ENCODE results near the gene SORCS2. TPM values are rescaled to one million over a fixed set of nuclear protein-coding genes. Genes with fewer than 3 reads are reported as not detected.

SORCS2 gene
- polyA plus RNA-seq, 1 donor (not counting 4 experiments of a cell fraction or from before 2014, with no cell fraction given) = 0.09 TPM

DNA sequence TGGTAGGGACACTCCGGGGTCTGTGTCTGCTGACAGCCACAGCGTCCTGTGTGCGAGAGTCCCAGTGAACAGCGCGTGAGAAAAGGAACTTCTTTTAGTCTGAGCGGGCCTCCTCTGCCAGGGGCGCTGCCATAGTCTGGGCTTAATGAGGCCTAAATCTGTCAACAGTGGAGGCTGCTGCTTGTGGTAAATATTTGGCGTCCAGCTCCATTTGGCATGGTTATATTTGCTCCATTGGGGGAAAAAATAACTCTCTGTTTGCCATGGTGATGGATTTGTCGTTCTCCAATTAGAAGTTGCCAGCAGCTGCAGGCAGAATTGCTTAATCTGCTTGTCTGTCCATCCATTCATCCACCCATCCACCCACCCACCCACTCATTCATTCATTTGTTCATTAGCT lies 313.8 kb downstream of the SORCS2 start:
- no peaks in the 10 kb centered on the region for H3K36me3 ChIP-seq (ENCODE audit: control insufficient read depth in 2 of 2, extremely low read depth in 1 of 2, insufficient read depth in 2 of 2, low read length in 2 of 2)
- no peak for TF ChIP-seq EZH2 (IDR thresholded peaks at IDR 0.05; ENCODE audit: low read length)
- FAIRE-seq = no peak

DNA sequence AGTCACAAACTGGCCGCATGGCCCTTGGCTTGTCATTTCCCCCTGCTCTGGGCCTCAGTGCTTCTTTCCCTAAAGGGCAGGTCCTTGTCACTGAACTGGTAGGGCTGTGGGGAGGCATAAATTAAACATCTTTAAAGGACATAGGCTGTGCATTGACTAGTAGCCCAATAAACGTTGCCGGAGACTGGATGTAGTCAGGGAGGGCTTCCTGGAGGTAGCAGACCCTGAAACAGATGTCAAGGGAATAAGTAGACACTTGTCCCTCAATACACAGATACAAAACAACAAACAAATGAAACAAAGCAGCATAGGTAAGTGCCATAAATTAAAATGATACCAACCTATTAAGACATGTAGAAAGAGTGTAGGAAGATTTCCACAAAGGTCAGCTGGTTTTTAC lies 314.2 kb downstream of the SORCS2 start:
- DNase-seq (ENCODE audit: low read depth, low spot score) (no peak), FAIRE-seq (no peak)
- Histone ChIP-seq H2AFZ (ENCODE audit: control insufficient read depth, low read length) (no peak overlapping the region), H3K27ac (ENCODE audit: control insufficient read depth, insufficient read depth, low read length) (no peak overlapping the region), H3K9me3 (ENCODE audit: control insufficient read depth, low read depth, low read length) (no peaks in the 10 kb centered on the region), H3K79me2 (ENCODE audit: control insufficient read depth, insufficient read depth, low read length) (no peaks in the 10 kb centered on the region), H3K4me2 (ENCODE audit: control insufficient read depth, extremely low read depth, insufficient read depth, low read depth, low read length) (no peak overlapping the region), H3K9me1 (ENCODE audit: control insufficient read depth, extremely low read depth, insufficient read depth, low read length) (no peaks in the 10 kb centered on the region), H3K9ac (ENCODE audit: control insufficient read depth, extremely low read depth, insufficient read depth, low read length) (no peak overlapping the region), H3K36me3 (ENCODE audit: control insufficient read depth in 2 of 2, extremely low read depth in 1 of 2, insufficient read depth in 2 of 2, low read length in 2 of 2) (no peaks in the 10 kb centered on the region), H3K4me1 (ENCODE audit: control insufficient read depth, extremely low read depth, insufficient read depth, low read length) (no peaks in the 10 kb centered on the region), H4K20me1 (ENCODE audit: control insufficient read depth, extremely low read depth, insufficient read depth, low read length) (no peaks in the 10 kb centered on the region), H3K4me3 (ENCODE audit: control insufficient read depth in 2 of 3, extremely low read depth in 1 of 3, insufficient read depth in 2 of 3, low read depth in 1 of 3, low read length in 3 of 3) (no peak overlapping the region), H3K27me3 (ENCODE audit: control insufficient read depth, extremely low read depth, insufficient read depth, low read length) (peaks cover 7% of the 10 kb centered on the region)
- dilution Hi-C loops (cut with MboI; ENCODE audit: extremely low pct_ligation_motif_present, low sequenced_read_pairs) = no loop called here
- TF ChIP-seq, protein P1, sequence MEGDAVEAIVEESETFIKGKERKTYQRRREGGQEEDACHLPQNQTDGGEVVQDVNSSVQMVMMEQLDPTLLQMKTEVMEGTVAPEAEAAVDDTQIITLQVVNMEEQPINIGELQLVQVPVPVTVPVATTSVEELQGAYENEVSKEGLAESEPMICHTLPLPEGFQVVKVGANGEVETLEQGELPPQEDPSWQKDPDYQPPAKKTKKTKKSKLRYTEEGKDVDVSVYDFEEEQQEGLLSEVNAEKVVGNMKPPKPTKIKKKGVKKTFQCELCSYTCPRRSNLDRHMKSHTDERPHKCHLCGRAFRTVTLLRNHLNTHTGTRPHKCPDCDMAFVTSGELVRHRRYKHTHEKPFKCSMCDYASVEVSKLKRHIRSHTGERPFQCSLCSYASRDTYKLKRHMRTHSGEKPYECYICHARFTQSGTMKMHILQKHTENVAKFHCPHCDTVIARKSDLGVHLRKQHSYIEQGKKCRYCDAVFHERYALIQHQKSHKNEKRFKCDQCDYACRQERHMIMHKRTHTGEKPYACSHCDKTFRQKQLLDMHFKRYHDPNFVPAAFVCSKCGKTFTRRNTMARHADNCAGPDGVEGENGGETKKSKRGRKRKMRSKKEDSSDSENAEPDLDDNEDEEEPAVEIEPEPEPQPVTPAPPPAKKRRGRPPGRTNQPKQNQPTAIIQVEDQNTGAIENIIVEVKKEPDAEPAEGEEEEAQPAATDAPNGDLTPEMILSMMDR (optimal IDR thresholded peaks at IDR 0.05 in 1 of 3, IDR thresholded peaks at IDR 0.05 in 1 of 3, conservative IDR thresholded peaks at IDR 0.05 in 1 of 3; ENCODE audit: extremely low read depth in 1 of 3, insufficient read depth in 2 of 3, low read length in 3 of 3) = no peak
- no peak for TF ChIP-seq EZH2 (IDR thresholded peaks at IDR 0.05; ENCODE audit: low read length)

More for the DNA sequence above, 313.8 kb downstream of the SORCS2 start:
- Histone ChIP-seq H3K9ac (ENCODE audit: control insufficient read depth, extremely low read depth, insufficient read depth, low read length) (no peak overlapping the region), H3K4me2 (ENCODE audit: control insufficient read depth, extremely low read depth, insufficient read depth, low read depth, low read length) (no peak overlapping the region), H4K20me1 (ENCODE audit: control insufficient read depth, extremely low read depth, insufficient read depth, low read length) (no peaks in the 10 kb centered on the region), H3K27me3 (ENCODE audit: control insufficient read depth, extremely low read depth, insufficient read depth, low read length) (peaks cover 10% of the 10 kb centered on the region), H3K4me3 (ENCODE audit: control insufficient read depth in 2 of 3, extremely low read depth in 1 of 3, insufficient read depth in 2 of 3, low read depth in 1 of 3, low read length in 3 of 3) (no peak overlapping the region), H2AFZ (ENCODE audit: control insufficient read depth, low read length) (no peak overlapping the region), H3K9me1 (ENCODE audit: control insufficient read depth, extremely low read depth, insufficient read depth, low read length) (no peaks in the 10 kb centered on the region), H3K9me3 (ENCODE audit: control insufficient read depth, low read depth, low read length) (no peaks in the 10 kb centered on the region), H3K79me2 (ENCODE audit: control insufficient read depth, insufficient read depth, low read length) (no peaks in the 10 kb centered on the region), H3K27ac (ENCODE audit: control insufficient read depth, insufficient read depth, low read length) (no peak overlapping the region), H3K4me1 (ENCODE audit: control insufficient read depth, extremely low read depth, insufficient read depth, low read length) (no peaks in the 10 kb centered on the region)
- no peak for DNase-seq (ENCODE audit: low read depth, low spot score)
- dilution Hi-C loops (cut with MboI; ENCODE audit: extremely low pct_ligation_motif_present, low sequenced_read_pairs) = no loop called here

- H3K9me3 ChIP-seq (ENCODE audit: control insufficient read depth, low read depth, low read length) = no peaks in the 10 kb centered on the region
- no peak overlapping the region for H3K4me3 ChIP-seq (ENCODE audit: control insufficient read depth in 2 of 3, extremely low read depth in 1 of 3, insufficient read depth in 2 of 3, low read depth in 1 of 3, low read length in 3 of 3)
- H2AFZ ChIP-seq (ENCODE audit: control insufficient read depth, low read length) = no peak overlapping the region
- DNase-seq (ENCODE audit: low read depth, low spot score) = no peak
- no peaks in the 10 kb centered on the region for H3K79me2 ChIP-seq (ENCODE audit: control insufficient read depth, insufficient read depth, low read length)
- no peaks in the 10 kb centered on the region for H3K9me1 ChIP-seq (ENCODE audit: control insufficient read depth, extremely low read depth, insufficient read depth, low read length)
- no peak overlapping the region for H3K9ac ChIP-seq (ENCODE audit: control insufficient read depth, extremely low read depth, insufficient read depth, low read length)
- no peak overlapping the region for H3K27ac ChIP-seq (ENCODE audit: control insufficient read depth, insufficient read depth, low read length)
- dilution Hi-C loops (cut with MboI; ENCODE audit: extremely low pct_ligation_motif_present, low sequenced_read_pairs) = no loop called here
- TF ChIP-seq EZH2 (IDR thresholded peaks at IDR 0.05; ENCODE audit: low read length) = no peak
- TF ChIP-seq, protein P1 (optimal IDR thresholded peaks at IDR 0.05 in 1 of 3, IDR thresholded peaks at IDR 0.05 in 1 of 3, conservative IDR thresholded peaks at IDR 0.05 in 1 of 3; ENCODE audit: extremely low read depth in 1 of 3, insufficient read depth in 2 of 3, low read length in 3 of 3) = no peak
- H4K20me1 ChIP-seq (ENCODE audit: control insufficient read depth, extremely low read depth, insufficient read depth, low read length) = no peaks in the 10 kb centered on the region
- H3K4me1 ChIP-seq (ENCODE audit: control insufficient read depth, extremely low read depth, insufficient read depth, low read length) = no peaks in the 10 kb centered on the region
- no peak overlapping the region for H3K4me2 ChIP-seq (ENCODE audit: control insufficient read depth, extremely low read depth, insufficient read depth, low read depth, low read length)
- peaks cover 7% of the 10 kb centered on the region for H3K27me3 ChIP-seq (ENCODE audit: control insufficient read depth, extremely low read depth, insufficient read depth, low read length)
- FAIRE-seq = no peak
- no peaks in the 10 kb centered on the region for H3K36me3 ChIP-seq (ENCODE audit: control insufficient read depth in 2 of 2, extremely low read depth in 1 of 2, insufficient read depth in 2 of 2, low read length in 2 of 2)
These were observed 315.0 kb downstream of the SORCS2 start for GRCh38 chr4:7507381-7507780.

Data from keratinocyte (primary cell).